Right ventricle myocardium superior (tissue), 1 donor: ENCODE data around the gene RAMAC. TPM values are rescaled to one million over a fixed set of nuclear protein-coding genes. Genes with fewer than 3 reads are reported as not detected.
"Not testable (repeated sequence)": the region's sequence is repeated elsewhere in the genome, so short reads cannot be mapped to it uniquely, and the experiment has no call there.

Experiments
- ATAC-seq: fragments of 200-7000 bp; cut with Tn5 transposase; one replicate; pipeline ENCODE4 v1.9.1; 2020; ENCODE audit warnings: mild to moderate bottlenecking; ENCODE audit not compliant: poor library complexity
- DNase-seq: peaks from one replicate; pipeline ENCODE4 v3.0.0-alpha.2; 2020
- intact Hi-C: fragments of 100-400 bp; cut with DNase I; formaldehyde crosslinking; loops from one replicate; pipeline ENCODE4 v1.11.2; 2022
- total RNA-seq: library from RNA; stranded (reverse); fragmentation: NEBNext Ultra II Directional; extraction: Animal tissue kit (Norgen Biotek cat#: 25700); gene quantifications from one replicate; pipeline ENCODE4 v1.2.1, GENCODE V29; 2021
- donor health status: DM: no; HTN: yes; CAD: no; lungs with severe emphysema.

RAMAC gene
- total RNA-seq, 1 donor from 2014 or later = 11.8 TPM

DNA sequence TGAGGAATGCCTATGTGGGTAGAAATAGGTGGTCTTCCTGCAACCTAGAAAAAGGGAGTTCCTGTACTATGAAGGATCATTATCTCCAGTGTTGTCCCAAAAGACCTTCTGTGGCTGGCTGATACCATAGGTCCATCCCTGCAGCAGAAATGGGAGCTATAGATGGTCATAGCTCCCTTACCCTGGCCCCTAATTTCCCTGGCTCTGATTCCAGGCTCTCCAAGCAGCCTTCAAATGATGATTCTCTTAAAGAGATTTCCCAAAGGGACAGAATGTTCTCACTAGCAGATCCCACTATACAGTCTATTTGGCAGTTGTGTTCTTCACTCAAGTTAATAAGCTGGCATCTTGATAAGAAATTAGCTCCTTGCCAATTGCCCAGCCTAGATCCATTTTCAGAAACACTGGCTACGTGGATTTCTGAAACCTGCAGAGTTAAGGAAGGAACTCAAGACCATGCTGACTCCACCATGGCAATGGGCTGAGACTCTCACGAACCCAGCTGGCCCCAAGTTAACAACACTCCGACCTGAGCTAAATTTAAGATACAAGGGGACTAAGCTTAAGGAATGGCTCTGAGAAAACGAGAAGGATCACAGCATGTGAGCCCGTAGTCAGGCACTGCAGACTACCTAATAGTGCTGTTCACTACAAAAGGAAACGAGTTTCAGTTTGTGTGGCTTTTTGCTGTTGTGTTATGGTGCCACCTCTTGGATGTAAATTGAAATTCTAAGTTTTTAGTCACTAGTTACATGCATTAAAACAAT, 14.1 kb downstream of the RAMAC start:
- intact Hi-C loops = loop anchor here (5.0 kb wide), 1 partner anchor 153 kb away; no protein-coding TSS in a partner anchor
- ATAC-seq = peak; percentile 86
- no peak for DNase-seq

DNA sequence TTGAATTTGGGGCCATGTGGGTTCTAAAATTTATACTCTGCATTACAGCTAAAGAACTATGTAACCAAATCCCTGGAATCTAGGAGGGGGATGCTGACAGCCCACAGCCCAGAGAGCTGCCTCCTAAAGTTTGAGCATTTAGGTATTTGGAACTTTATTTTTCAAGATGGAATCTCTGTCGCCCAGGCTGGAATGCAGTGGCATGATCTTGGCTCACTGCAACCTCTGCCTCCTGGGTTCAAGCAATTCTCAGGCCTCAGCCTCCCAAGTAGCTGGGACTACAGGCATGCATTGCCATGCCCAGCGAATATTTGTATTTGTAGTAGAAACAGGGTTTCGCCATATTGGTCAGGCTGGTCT, 14.6 kb downstream of the RAMAC start:
- intact Hi-C loops = loop anchor here (5.0 kb wide), 1 partner anchor 153 kb away; no protein-coding TSS in a partner anchor
- ATAC-seq, DNase-seq: not testable (repeated sequence)

DNA sequence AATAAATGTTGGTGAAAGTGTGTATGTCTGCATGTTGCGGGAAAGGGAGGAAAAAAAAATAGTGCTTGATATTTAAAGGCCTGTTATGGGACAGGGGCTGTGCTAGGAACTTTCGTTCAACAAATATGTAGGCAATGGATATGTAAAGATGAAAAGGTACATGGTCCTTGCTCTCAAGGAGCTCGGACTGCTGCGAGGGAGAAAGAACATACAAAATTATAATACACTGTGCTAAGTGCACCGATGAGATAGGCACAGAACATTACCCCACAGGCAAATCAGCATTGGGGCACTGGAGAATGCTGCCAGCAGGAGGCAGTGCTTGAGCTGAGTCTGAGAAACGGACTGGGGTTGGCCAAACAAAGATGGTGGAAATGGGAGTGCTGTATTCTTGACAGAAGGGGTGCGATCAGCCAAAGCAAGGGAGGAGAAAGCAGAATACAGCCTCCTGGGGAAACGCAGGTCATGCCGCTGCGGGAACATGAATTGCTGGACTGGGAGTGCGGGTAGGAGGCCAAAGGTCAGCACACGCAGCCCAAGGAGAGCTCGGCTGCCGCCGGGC, 24.8 kb downstream of the RAMAC start:
- intact Hi-C loops = loop anchor here (10.0 kb wide), 1 partner anchor 94 kb away; the partner anchor contains the start of gene TM6SF1
- DNase-seq (peak; percentile 82), ATAC-seq (peak; percentile 80)

DNA sequence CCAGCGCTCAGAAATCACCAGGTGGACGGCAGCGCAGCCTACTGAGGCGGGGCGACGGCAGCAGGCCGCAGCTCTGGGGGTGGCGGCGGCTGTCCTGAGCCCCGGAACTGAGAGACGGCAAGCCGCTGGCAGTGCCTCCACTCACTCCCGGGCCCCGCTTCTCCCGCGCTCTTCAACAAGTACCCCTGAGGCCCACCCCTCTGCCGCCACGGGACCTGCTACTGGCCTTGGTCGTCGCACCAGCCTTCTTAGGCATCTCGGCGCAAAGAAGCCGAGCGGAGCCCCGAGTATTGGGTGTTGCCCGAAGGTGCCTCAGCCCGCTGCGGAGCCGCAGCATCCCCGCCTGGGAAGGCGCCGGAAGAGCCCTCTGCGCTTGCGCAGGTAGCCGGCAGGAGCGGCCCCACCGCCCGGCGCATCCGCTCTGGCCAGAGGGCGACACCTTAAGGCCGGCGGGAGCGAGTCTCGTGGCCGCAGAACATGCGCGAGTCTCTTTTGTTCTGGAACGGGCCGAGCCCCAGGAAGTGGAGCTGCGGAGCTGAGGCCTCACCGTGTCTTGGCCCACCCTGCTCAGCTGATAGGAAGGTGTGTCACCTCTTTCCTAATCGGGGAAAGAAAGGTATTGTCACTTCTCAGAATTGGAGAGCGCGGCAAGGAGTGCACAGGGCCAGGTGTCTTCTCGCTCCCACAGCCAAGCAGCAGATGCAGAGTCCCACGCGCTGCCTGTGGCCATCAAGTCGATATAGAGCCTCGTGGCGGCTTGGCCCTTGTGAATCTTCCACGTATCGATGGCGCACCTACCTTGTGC, 25.5 kb downstream of the RAMAC start, which contains the start of gene C15orf40:
TSS of gene C15orf40 (minus strand) at position 369 of the 805 bp plus-strand sequence. CDS start at position 337, 32 bp downstream.
- intact Hi-C loops = loop anchor here (10.0 kb wide), 1 partner anchor 93 kb away; the partner anchor contains the start of gene TM6SF1
- DNase-seq (peak; percentile 95), ATAC-seq (peak; percentile 100)

DNA sequence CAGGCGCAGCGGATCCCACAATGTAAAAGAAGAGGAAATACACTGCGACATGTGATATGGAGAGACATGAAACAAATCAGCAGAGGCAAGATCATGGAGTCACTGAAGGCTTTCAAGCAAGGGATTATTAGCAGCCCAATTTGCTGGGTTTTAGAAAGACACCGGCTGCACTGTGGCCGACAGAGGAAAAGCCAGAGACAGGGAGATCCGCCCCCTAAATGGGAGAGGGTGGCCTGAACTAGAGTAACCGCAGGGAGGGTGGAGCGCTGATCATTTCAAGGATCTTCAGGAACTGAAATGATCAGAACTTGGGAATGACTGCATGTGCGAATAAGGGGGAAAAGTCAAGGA, 26.0 kb downstream of the RAMAC start:
- intact Hi-C loops = loop anchor here (10.0 kb wide), 1 partner anchor 93 kb away; the partner anchor contains the start of gene TM6SF1
- ATAC-seq (no peak), DNase-seq (no peak)

DNA sequence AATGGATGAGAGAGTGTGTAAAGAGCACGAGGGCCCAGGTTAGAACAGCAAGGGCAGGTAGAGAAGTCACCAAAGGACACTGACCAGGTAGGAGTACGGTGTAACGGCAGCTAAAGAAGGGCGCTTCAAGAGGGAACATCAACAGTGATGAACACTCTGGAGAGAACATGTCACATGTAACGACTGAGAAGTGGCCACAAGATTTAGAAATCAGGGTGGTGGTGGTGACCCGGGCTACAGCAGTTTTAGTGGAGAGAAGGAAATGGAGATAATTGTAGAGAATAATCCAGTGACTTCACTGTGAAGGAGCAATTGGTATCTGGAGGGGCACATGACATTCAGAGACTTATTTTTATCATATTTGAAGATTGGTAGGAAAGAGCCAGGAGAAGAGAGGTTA, 26.6 kb downstream of the RAMAC start:
- intact Hi-C loops = loop anchor here (10.0 kb wide), 1 partner anchor 92 kb away; the partner anchor contains the start of gene TM6SF1
- ATAC-seq (no peak), DNase-seq (no peak)

DNA sequence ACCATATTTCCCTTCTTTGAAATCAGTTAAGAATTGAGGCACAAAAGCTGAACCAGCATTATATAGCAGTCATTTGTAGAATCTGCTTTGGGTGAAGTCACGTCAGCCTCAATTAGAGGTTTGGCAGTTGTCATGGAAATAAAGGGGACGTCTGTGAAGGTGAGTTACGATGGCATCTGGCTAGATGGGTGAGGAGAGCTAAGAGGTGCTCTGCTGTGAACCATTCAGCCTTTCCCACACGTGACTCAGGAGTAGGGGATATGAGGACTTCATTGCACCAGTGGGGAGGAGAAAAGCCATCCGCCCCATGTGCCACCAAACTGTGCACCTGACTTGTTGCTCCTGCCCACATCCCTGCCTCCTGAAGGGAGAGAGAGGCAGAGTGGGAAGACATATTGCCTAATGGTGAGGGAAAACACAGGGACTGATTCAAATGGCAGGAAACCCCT, 28.2 kb downstream of the RAMAC start:
- no peak for DNase-seq
- intact Hi-C loops = loop anchor here (10.0 kb wide), 1 partner anchor 91 kb away; the partner anchor contains the start of gene TM6SF1
- ATAC-seq = no peak

DNA sequence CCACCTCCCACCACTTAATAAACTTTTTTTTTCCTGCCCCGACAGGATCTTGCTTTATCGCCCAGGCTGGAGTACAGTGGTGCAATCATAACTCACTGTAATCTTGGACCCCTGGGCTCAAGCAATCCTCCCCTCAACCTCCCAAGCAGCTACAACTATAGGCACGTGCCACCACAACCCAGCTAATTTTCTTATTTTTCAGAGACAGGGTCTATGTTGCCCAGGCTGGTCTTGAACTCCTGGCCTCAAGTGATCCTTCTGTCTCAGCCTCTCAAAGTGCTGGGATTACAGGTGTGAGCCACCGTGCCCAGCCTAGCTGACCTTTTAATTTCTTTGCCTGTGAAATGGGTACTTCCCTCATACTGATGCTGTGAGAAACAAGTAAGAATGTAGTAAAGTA, 29.4 kb downstream of the RAMAC start:
- ATAC-seq (no peak), DNase-seq (no peak)
- intact Hi-C loops = loop anchor here (10.0 kb wide), 1 partner anchor 89 kb away; the partner anchor contains the start of gene TM6SF1

DNA sequence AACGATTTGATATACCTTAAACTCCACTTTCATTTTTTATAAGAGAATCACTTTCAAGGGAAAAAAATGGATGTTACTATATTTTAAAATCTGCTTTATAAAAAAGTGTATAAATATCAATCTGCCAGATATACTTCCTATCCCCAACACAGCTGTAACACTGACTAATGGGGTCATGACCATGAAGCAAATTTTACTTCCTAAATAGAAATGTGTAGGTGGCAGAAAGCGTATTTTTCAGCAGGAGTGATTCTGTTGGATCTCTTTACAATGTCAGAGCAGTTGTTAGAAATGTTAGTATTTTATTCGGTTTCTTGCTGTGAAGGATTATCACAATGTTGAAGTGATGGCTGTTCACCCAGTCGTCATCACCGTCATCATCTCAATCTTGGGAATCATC, 30.9 kb downstream of the RAMAC start:
- intact Hi-C loops = loop anchor here (10.0 kb wide), 1 partner anchor 88 kb away; the partner anchor contains the start of gene TM6SF1
- no peak for ATAC-seq

DNA sequence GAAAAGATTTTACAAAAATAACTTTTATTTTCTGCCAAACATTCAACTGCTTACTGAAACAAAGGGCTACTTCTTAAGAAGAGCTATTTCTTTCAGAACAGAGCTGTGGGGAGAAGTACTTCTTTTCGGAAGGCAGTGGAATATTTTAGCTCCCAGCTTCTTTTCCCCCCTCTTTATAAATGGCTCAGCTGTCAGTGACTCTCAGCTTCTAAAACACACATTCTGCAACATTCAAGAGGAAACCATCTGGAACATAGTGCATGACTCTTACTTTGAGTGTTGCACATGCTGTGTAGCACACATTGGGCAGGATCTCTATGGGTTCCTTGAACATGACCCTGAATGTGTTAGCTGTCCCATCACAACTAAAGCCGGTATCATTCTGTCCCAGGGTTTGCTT, 32.4 kb downstream of the RAMAC start:
- intact Hi-C loops = loop anchor here (10.0 kb wide), 1 partner anchor 86 kb away; the partner anchor contains the start of gene TM6SF1
- ATAC-seq (no peak), DNase-seq (no peak)

More for the DNA sequence above, 30.9 kb downstream of the RAMAC start:
- no peak for DNase-seq

DNA sequence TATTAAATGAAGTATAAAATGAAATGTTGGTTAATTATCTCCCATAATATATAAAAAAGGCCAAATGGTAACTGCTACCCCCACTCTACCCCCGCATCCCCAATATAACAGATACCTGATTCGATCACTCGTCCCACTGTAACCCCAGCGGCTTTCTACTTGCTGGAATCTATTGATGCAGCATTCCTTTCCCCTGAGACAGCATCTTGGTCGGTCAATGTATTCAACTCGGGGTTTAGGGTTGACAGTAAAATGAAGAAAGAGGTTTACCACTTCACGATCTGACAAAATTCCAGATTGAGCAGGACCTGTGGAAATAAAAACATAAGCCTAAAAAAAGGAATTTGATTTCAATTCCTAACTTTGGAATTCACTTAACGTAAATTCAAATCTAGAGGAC, 44.0 kb downstream of the RAMAC start:
- no peak for ATAC-seq
- DNase-seq = no peak
- intact Hi-C loops = no loop called here

DNA sequence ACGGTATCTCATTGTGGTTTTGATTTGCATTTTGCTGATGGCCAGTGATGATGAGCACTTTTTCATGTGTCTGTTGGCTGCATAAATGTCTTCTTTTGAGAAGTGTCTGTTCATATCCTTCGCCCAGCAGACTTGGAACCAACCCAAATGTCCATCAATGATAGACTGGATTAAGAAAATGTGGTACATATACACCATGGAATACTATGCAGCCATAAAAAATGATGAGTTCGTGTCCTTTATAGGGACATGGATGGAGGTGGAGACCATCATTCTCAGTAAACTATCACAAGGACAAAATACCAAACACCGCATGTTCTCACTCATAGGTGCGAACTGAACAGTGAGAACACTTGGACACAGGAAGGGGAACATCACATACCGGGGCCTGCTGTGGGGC, 45.2 kb downstream of the RAMAC start:
- ATAC-seq, DNase-seq, intact Hi-C loops: not testable (repeated sequence)

DNA sequence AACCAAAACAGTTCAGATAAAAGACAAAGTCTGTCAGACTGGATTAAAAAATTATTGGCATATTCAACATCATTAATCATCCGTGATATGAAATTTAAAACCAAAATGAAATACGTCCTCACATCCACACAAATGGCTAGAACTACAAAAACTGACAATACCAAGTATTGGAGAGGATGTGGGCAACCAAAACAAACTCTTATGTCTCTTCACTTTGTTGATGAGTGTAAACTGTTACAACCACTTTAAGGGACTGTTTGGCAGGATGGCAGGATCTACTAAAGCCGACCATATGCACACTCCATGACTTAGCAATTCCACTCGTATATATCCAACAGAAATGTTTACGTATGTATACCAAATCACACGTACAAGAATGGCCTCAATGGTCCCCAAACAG, 50.2 kb downstream of the RAMAC start:
- DNase-seq (no peak), ATAC-seq (no peak)
- intact Hi-C loops = no loop called here

DNA sequence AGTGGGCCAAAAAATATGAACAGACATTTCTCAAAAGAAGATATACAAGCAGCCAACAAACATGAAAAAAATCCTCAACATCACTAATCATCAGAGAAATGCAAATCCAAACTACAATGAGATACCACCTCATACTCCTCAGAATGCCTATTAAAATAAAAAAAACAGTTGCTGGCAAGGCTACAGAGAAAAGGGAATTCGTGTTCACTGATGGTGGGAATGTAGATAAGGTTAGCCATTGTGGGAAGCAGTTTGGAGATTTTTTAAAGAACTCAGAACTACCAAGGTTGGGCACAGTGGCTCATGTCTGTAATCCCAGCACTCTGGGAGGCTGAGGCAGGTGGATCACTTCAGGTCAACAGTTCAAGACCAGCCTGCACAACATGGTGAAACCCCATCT, 53.2 kb downstream of the RAMAC start:
- ATAC-seq (no peak), DNase-seq (no peak)
- intact Hi-C loops = no loop called here

Other genes with a start within 250 kb of the RAMAC start
- gene FSD2, start 180.1 kb upstream of the RAMAC start, total RNA-seq = 146 TPM
- gene WHAMM, start 176.6 kb upstream of the RAMAC start, total RNA-seq = 5.8 TPM
- 55.1 TPM for gene HOMER2, start 33.5 kb upstream of the RAMAC start, total RNA-seq
- 11.2 TPM for gene C15orf40, start 25.4 kb downstream of the RAMAC start, total RNA-seq
- gene BTBD1, start 81.0 kb downstream of the RAMAC start, total RNA-seq = 158 TPM
- gene TM6SF1, start 121.4 kb downstream of the RAMAC start, total RNA-seq = 6.8 TPM
- gene HDGFL3, start 221.6 kb downstream of the RAMAC start, total RNA-seq = 26.7 TPM